ENCODE measurements around the gene NCF1.
"Not testable (repeated sequence)": the region's sequence is repeated elsewhere in the genome, so short reads cannot be mapped to it uniquely, and the experiment has no call there.

The NCF1 gene

DNA sequence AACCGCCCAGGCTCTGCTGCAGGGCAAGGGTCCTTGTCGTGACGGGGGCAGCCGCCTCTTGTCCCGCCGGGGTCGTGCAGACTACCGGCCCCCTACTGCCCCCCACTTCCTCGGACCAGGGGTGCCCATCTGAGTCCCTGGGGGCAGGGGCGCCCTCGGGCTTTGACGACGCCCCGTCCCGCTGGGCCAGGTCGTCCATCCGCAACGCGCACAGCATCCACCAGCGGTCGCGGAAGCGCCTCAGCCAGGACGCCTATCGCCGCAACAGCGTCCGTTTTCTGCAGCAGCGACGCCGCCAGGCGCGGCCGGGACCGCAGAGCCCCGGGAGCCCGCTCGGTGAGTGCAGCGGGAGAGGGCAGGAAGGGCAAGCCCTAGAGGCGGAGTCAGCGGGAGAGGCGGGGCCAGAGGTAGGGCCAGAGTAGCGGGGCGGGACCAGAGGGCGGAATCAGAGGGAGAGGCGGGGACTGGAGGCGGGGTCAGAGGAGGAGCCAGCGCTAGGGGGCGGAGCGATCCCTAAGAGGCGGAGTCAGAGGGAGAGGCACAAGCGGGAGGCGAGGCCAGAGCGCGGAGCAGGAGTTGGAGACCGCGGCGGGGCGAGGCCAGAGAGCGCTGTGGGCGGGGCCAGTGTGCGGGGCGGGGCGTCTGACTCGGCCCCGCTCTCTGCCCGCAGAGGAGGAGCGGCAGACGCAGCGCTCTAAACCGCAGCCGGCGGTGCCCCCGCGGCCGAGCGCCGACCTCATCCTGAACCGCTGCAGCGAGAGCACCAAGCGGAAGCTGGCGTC, 14.7 kb downstream of the NCF1 start:
- peak; percentile 93 for DNase-seq (ENCODE audit: low read depth)

- not testable (repeated sequence) for DNase-seq (ENCODE audit: low read depth)
Observed at GRCh38 chr7:74789200-74789736, 15.5 kb downstream of the NCF1 start.

- not testable (repeated sequence) for DNase-seq (ENCODE audit: low read depth)
Observed at GRCh38 chr7:74797848-74798622, 24.2 kb downstream of the NCF1 start.

GRCh38 chr7:74798644-74799043, 24.8 kb downstream of the NCF1 start:
- DNase-seq (ENCODE audit: low read depth), result not testable (repeated sequence)

DNA sequence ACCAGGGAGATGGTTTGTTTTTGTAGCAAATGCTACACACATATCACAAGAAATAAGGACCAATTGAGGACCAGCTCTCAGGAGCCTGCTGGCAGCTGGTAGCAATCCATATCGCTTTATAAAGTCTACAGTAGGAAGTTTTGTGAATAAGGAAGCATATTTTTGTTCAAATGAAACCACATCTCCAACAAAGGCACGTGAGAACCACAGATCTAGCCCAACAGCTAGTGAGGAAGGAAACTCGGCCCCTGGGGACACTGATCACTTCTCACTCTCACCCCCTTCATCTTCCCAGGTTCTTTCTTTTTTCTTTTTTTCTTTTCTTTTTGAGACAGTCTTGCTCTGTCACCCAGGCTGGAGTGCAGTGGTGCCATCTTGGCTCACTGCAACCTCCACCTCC, 42.1 kb downstream of the NCF1 start:
- DNase-seq (ENCODE audit: low read depth), result not testable (repeated sequence)

- not testable (repeated sequence) for DNase-seq (ENCODE audit: low read depth)
Observed at GRCh38 chr7:74820146-74820805, 46.5 kb downstream of the NCF1 start.

DNA sequence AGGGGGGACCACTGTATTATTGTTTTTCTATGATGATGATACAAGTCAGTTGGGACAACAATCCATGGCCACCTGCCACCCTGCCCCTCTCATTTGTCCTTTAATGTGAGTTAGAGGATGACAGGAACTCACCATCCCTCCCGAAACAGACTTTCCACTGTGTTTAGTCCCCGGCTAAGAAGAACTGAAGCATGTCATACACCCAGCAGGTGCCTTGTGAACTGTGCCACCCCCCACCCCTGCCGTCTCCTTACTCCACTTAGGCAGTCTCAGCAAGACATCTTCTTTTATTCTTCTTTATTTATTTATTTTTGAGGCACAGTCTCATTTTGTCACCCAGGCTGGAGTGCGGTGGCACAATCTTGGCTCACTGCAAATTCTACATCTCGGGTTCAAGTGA, 47.4 kb downstream of the NCF1 start:
- not testable (repeated sequence) for DNase-seq (ENCODE audit: low read depth)

- not testable (repeated sequence) for DNase-seq (ENCODE audit: low read depth)
Observed at GRCh38 chr7:74829959-74830358, 56.1 kb downstream of the NCF1 start.

DNA sequence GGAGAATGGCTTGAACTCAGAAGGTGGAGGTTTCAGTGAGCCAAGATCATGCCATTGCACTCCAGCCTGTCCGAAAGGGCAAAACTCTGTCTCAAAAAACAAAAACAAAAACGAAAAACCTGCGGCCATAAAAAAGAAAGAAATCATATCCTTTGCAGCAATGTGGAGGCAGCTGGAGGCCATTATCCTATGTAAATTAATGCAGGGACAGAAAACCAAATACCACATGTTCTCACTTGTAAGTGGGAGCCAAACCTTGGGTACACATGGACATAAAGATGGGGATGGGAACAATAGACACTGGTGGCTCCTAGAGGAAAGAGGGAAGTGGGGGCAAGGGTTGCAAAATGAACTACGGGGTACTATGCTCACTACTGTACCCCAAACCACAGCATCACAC, 56.6 kb downstream of the NCF1 start:
- DNase-seq (ENCODE audit: low read depth), result not testable (repeated sequence)

Measured in stimulated activated CD4-positive, alpha-beta T cell treated with anti-CD3 and anti-CD28 coated beads, Interleukin-2, amount 100 ng/mL, for 4 hours (primary cell).